HepG2 (cell line): ENCODE results near the gene KCNK18. TPM values are rescaled to one million over a fixed set of nuclear protein-coding genes. Genes with fewer than 3 reads are reported as not detected.

ENCODE experiments used
- ATAC-seq: fragments of 200-7000 bp; cut with Tn5 transposase; 3 replicates; pipeline ENCODE4 v1.9.1; 2020; ENCODE audit warnings: mild to moderate bottlenecking, moderate library complexity
- BruUV-seq: library from RNA; stranded (reverse); fragments of 400-500 nt; replicated peaks from 2 replicates; lab custom pipeline; 2021; lab: Mats Ljungman, UMichigan
- CTCF ChIA-PET: fragments of 300-600 bp; formaldehyde crosslinking; extraction: SDS; loops from one replicate; lab custom pipeline; 2021; ENCODE audit warnings: low total read pairs, inconsistent platforms, low intra/inter-chr PET ratio; lab: Yijun Ruan, JAX
- POLR2A ChIA-PET: fragments of 350-600 bp; sonication (Branson Sonifier 250); formaldehyde crosslinking; loops from one replicate; lab custom pipeline; 2020; ENCODE audit warnings: antibody characterized with exemption, inconsistent platforms; lab: Yijun Ruan, JAX
- DNase-seq: peaks from one replicate; pipeline ENCODE4 v3.0.0-alpha.2; 2015; ENCODE audit warnings: low spot score
- FAIRE-seq: peaks from 3 replicates; lab custom pipeline; 2011; peaks lifted over from hg19 to GRCh38; lab: Jason Lieb, UNC
- H2AFZ ChIP-seq: one replicate; pipeline ENCODE4 v1.6.1; 2011; ENCODE audit warnings: low read length, inconsistent platforms
- H3K27ac ChIP-seq: fragments of 300-600 bp; 3 replicates; pipeline ENCODE4 v1.8.0; 2011; ENCODE audit warnings: mixed run types, mild to moderate bottlenecking, mixed read lengths, low read length, inconsistent platforms; ENCODE audit not compliant: insufficient read depth; ENCODE audit errors: extremely low read length
- H3K27me3 ChIP-seq, 2 experiments: fragments of 200-600 bp in 1 of 2; 2 replicates in 1 of 2; 3 replicates in 1 of 2; pipeline versions ENCODE4 v1.6.0 to v1.8.0; 2011; ENCODE audit warnings: low read length in 2 of 2, mild to moderate bottlenecking in 2 of 2, moderate library complexity in 2 of 2, inconsistent platforms in 1 of 2; ENCODE audit not compliant: insufficient read depth in 2 of 2, control insufficient read depth in 1 of 2
- H3K36me3 ChIP-seq, 2 experiments: fragments of 200-600 bp in 1 of 2; replicated peaks in 1 of 2; 2 replicates in 1 of 2; 3 replicates in 1 of 2; pipeline versions ENCODE4 v1.5.1 to v1.8.0; 2011; ENCODE audit warnings: low read length in 2 of 2, inconsistent platforms in 1 of 2; ENCODE audit not compliant: insufficient read depth in 2 of 2, control insufficient read depth in 1 of 2
- H3K4me1 ChIP-seq: 2 replicates; pipeline ENCODE4 v1.5.1; 2012; ENCODE audit warnings: low read length, inconsistent platforms; ENCODE audit not compliant: insufficient read depth
- H3K4me2 ChIP-seq: 2 replicates; pipeline ENCODE4 v1.6.0; 2011; ENCODE audit warnings: low read depth, low read length, inconsistent platforms
- H3K4me3 ChIP-seq, 3 experiments: fragments of 200-600 bp in 1 of 3; sonication (generic), shearing (Covaris generic) in 1 of 3; replicated peaks in 1 of 3; 2 replicates each; pipeline ENCODE4 v1.5.1; 2011 to 2016; ENCODE audit warnings: low read length in 3 of 3, inconsistent platforms in 2 of 3, low read depth in 2 of 3, mild to moderate bottlenecking in 2 of 3, control low read depth in 1 of 3, mixed read lengths in 1 of 3; ENCODE audit not compliant: insufficient read depth in 1 of 3
- H3K79me2 ChIP-seq: one replicate; pipeline ENCODE4 v1.6.1; 2011; ENCODE audit warnings: low read length, inconsistent platforms; ENCODE audit not compliant: insufficient read depth
- H3K9ac ChIP-seq: 2 replicates; pipeline ENCODE4 v1.6.0; 2011; ENCODE audit warnings: mild to moderate bottlenecking, low read depth, low read length, inconsistent platforms; ENCODE audit not compliant: insufficient read depth
- H3K9me3 ChIP-seq: 2 replicates; pipeline ENCODE4 v1.5.1; 2012; ENCODE audit warnings: mild to moderate bottlenecking, low read length
- H4K20me1 ChIP-seq: 2 replicates; pipeline ENCODE4 v1.6.0; 2011; ENCODE audit warnings: inconsistent platforms, mild to moderate bottlenecking, low read length, moderate library complexity; ENCODE audit not compliant: insufficient read depth
- DR1 ChIP-seq: sonication (generic); formaldehyde crosslinking; IDR thresholded peaks from 2 replicates; pipeline ENCODE4 v1.8.0; 2021; ENCODE audit warnings: mild to moderate bottlenecking, missing genetic modification reagents, inconsistent platforms
- GLMP ChIP-seq: sonication (generic); formaldehyde crosslinking; IDR thresholded peaks from 2 replicates; pipeline ENCODE4 v1.9.0; 2021; ENCODE audit warnings: missing genetic modification reagents, mild to moderate bottlenecking, borderline replicate concordance
- HNRNPH1 ChIP-seq: fragments of 200-400 bp; formaldehyde crosslinking; optimal IDR thresholded peaks from 2 replicates; pipeline ENCODE3; 2017; ENCODE audit warnings: mild to moderate bottlenecking, low read depth, low read length
- LRRFIP1 ChIP-seq: sonication (generic); formaldehyde crosslinking; conservative IDR thresholded peaks from 2 replicates; pipeline ENCODE4 v1.4.0; 2020; ENCODE audit warnings: missing genetic modification reagents
- PAXIP1 ChIP-seq: sonication (generic); formaldehyde crosslinking; conservative IDR thresholded peaks from 2 replicates; pipeline ENCODE4 v1.4.0; 2020; ENCODE audit warnings: mild to moderate bottlenecking, missing genetic modification reagents, moderate library complexity
- TBX3 ChIP-seq: fragments of 450-650 bp; IDR thresholded peaks from 2 replicates; pipeline ENCODE4 v1.6.1; 2017; ENCODE audit warnings: antibody characterized with exemption, mild to moderate bottlenecking, inconsistent platforms, borderline replicate concordance
- ZKSCAN1 ChIP-seq: fragments of 150-350 bp; IDR thresholded peaks from 2 replicates; pipeline ENCODE4 v1.6.1; 2014; ENCODE audit warnings: low read length
- ZNF292 ChIP-seq: sonication (generic); formaldehyde crosslinking; IDR thresholded peaks from 2 replicates; pipeline ENCODE4 v1.8.1; 2022; ENCODE audit warnings: mild to moderate bottlenecking, low read depth, missing genetic modification reagents, borderline replicate concordance
- ZNF326 ChIP-seq: sonication (generic); formaldehyde crosslinking; IDR thresholded peaks from 2 replicates; pipeline ENCODE4 v1.4.0; 2020; ENCODE audit warnings: missing genetic modification reagents, borderline replicate concordance
- ZNF33B ChIP-seq: sonication (generic); formaldehyde crosslinking; IDR thresholded peaks from 2 replicates; pipeline ENCODE4 v1.5.1; 2020; ENCODE audit warnings: mild to moderate bottlenecking, missing genetic modification reagents
- ZNF530 ChIP-seq: sonication (generic); formaldehyde crosslinking; IDR thresholded peaks from 2 replicates; pipeline ENCODE4 v1.5.0; 2020; ENCODE audit warnings: low read depth, mild to moderate bottlenecking, missing genetic modification reagents
- ZNF674 ChIP-seq: sonication (generic); formaldehyde crosslinking; IDR thresholded peaks from 2 replicates; pipeline ENCODE4 v1.5.0; 2020; ENCODE audit warnings: low read depth, mild to moderate bottlenecking, missing genetic modification reagents
- WGBS: methylation state at CpG from one replicate; pipeline ENCODE4 v1.1.6; 2017; ENCODE audit warnings: low lambda C conversion rate; 5-methylcytosine and 5-hydroxymethylcytosine counted together
- in situ Hi-C: cut with HindIII; loops from 2 replicates; pipeline ENCODE4 v1.10.0; 2017; ENCODE audit warnings: low pct_unique_long_range_greater_than_20kb; ENCODE audit not compliant: extremely low pct_ligation_motif_present
- intact Hi-C: fragments of 100-400 bp; cut with micrococcal nuclease; formaldehyde crosslinking; loops from one replicate; pipeline ENCODE4 v1.10.0; 2022; ENCODE audit not compliant: unreplicated experiment
- polyA plus RNA-seq, 8 experiments: library from polyadenylated mRNA; depleted of rRNA in 3 of 8; stranded (reverse) in 7 of 8; unstranded in 1 of 8; fragments of >200 nt; fragmentation: Illumina TruSeq in 4 of 8; extraction: Trizol in 4 of 8; gene quantifications; 2 replicates each; pipeline versions ENCODE4 v1.2.1 to v1.2.3, GENCODE V29; 2011 to 2016; ENCODE audit warnings: low read depth in 4 of 8, missing spikeins in 1 of 8, mixed read lengths in 1 of 8; ENCODE audit not compliant: insufficient read depth in 1 of 8
- total RNA-seq, 5 experiments: library from RNA; depleted of rRNA; stranded (reverse); fragments of >200 nt; fragmentation: Illumina TruSeq; extraction: Trizol; gene quantifications; 2 replicates each; pipeline ENCODE4 v1.2.3, GENCODE V29; 2016; ENCODE audit warnings: low read depth in 1 of 5

Gene KCNK18
- total and polyA plus RNA-seq, 2 of the 13 experiments (the other 11 are each of a cell fraction or from before 2014, with no cell fraction given), result not detected

- Histone ChIP-seq H3K9ac (no peak overlapping the region), H3K4me1 (no peaks in the 10 kb centered on the region), H3K9me3 (peaks cover 10% of the 10 kb centered on the region), H4K20me1 (no peaks in the 10 kb centered on the region), H3K4me2 (no peak overlapping the region), H2AFZ (no peak overlapping the region), H3K79me2 (no peaks in the 10 kb centered on the region), H3K27ac (no peak overlapping the region)
- FAIRE-seq (no peak), DNase-seq (no peak), ATAC-seq (no peak)
- POLR2A ChIA-PET, result no interaction called here
- intact Hi-C loops, result no loop called here
- no TSS peak for BruUV-seq
- in situ Hi-C loops, result no loop called here
- TF ChIP-seq ZNF326 (CRISPR knock-in tag), result no peak
- TF ChIP-seq ZNF674, result no peak
- no peak for TF ChIP-seq DR1 (CRISPR knock-in tag)
- no peak for TF ChIP-seq GLMP
- no peak for TF ChIP-seq HNRNPH1
- TF ChIP-seq, all 625 proteins: peak for 0
- WGBS, result 34% methylated on average over 3 of the region's 3 CpGs
- Histone ChIP-seq H3K4me3 (no peak overlapping the region), H3K27me3 (no peaks in the 10 kb centered on the region; a peak in 2 of 5 replicates), H3K36me3 (no peaks in the 10 kb centered on the region)
- CTCF ChIA-PET, result no interaction called here
These were observed 49.0 kb upstream of the KCNK18 start for GRCh38 chr10:117148284-117148683.

GRCh38 chr10:117152668-117153067 is 44.6 kb upstream of the KCNK18 start:
- Histone ChIP-seq H3K4me3 (no peak overlapping the region), H3K4me2 (no peak overlapping the region), H3K9me3 (no peaks in the 10 kb centered on the region), H3K27me3 (peaks cover 0 to 16% of the 10 kb centered on the region in 2 experiments; a peak in 3 of 5 replicates), H3K27ac (no peak overlapping the region), H3K9ac (no peak overlapping the region), H3K79me2 (no peaks in the 10 kb centered on the region), H3K36me3 (no peaks in the 10 kb centered on the region), H2AFZ (no peak overlapping the region), H3K4me1 (no peaks in the 10 kb centered on the region), H4K20me1 (no peaks in the 10 kb centered on the region)
- 15% methylated on average over 3 of the region's 3 CpGs for WGBS
- ChIA-PET POLR2A (no interaction called here), CTCF (no interaction called here)
- FAIRE-seq (no peak), DNase-seq (no peak), ATAC-seq (no peak)
- in situ Hi-C loops (no loop called here), intact Hi-C loops (no loop called here)
- BruUV-seq, result no TSS peak
- TF ChIP-seq ZNF292, result no peak
- no peak for TF ChIP-seq PAXIP1 (CRISPR knock-in tag)
- TF ChIP-seq TBX3, result no peak
- TF ChIP-seq ZNF530 (CRISPR knock-in tag), result no peak
- no peak for TF ChIP-seq ZKSCAN1
- TF ChIP-seq ZNF33B (CRISPR knock-in tag), result no peak
- no peak for TF ChIP-seq LRRFIP1 (CRISPR knock-in tag)
